Fibroblast of lung (primary cell): ENCODE measurements around the gene TAPT1. TPM values are rescaled to one million over a fixed set of nuclear protein-coding genes. Genes with fewer than 3 reads are reported as not detected.

Experiments
- DNase-seq, 2 donors: peaks; one replicate each; pipeline versions ENCODE4 v3.0.0 to v3.0.0-alpha.2; 2010; ENCODE audit warnings: low read depth in 2 of 2
- H2AFZ ChIP-seq: 2 replicates; pipeline ENCODE4 v1.5.1; 2012; ENCODE audit warnings: low read length, control low read depth, inconsistent platforms
- H3K27ac ChIP-seq: 2 replicates; pipeline ENCODE4 v1.5.1; 2011; ENCODE audit warnings: low read length, control low read depth; ENCODE audit not compliant: insufficient read depth
- H3K27me3 ChIP-seq: 2 replicates; pipeline ENCODE4 v1.5.1; 2011; ENCODE audit warnings: mild to moderate bottlenecking, low read length; ENCODE audit not compliant: control insufficient read depth, insufficient read depth
- H3K36me3 ChIP-seq: 2 replicates; pipeline ENCODE4 v1.5.1; 2011; ENCODE audit warnings: low read length; ENCODE audit not compliant: control insufficient read depth, insufficient read depth
- H3K4me1 ChIP-seq: 2 replicates; pipeline ENCODE4 v1.5.1; 2011; ENCODE audit warnings: low read length; ENCODE audit not compliant: control insufficient read depth, insufficient read depth; ENCODE audit errors: extremely low read depth
- H3K4me2 ChIP-seq: 2 replicates; pipeline ENCODE4 v1.5.1; 2011; ENCODE audit warnings: low read length, control low read depth; ENCODE audit not compliant: insufficient read depth; ENCODE audit errors: extremely low read depth
- H3K4me3 ChIP-seq, 4 experiments: fragments of 200-600 bp in 1 of 4; sonication (generic) in 1 of 4; replicated peaks in 1 of 4; 2 replicates each; pipeline ENCODE4 v1.5.1; 2011 to 2016; ENCODE audit warnings: low read length in 4 of 4, low read depth in 3 of 4, mild to moderate bottlenecking in 3 of 4, control low read depth in 2 of 4, inconsistent platforms in 1 of 4, mixed read lengths in 1 of 4; ENCODE audit not compliant: insufficient read depth in 1 of 4; ENCODE audit errors: control extremely low read depth in 1 of 4
- H3K79me2 ChIP-seq: 2 replicates; pipeline ENCODE4 v1.5.1; 2012; ENCODE audit warnings: mild to moderate bottlenecking, low read length, inconsistent platforms; ENCODE audit not compliant: control insufficient read depth, insufficient read depth
- H3K9ac ChIP-seq: 2 replicates; pipeline ENCODE4 v1.5.1; 2011; ENCODE audit warnings: mild to moderate bottlenecking, low read length, control low read depth; ENCODE audit not compliant: insufficient read depth
- H3K9me3 ChIP-seq: 2 replicates; pipeline ENCODE4 v1.5.1; 2012; ENCODE audit warnings: low read depth, low read length; ENCODE audit not compliant: control insufficient read depth, insufficient read depth
- H4K20me1 ChIP-seq: 2 replicates; pipeline ENCODE4 v1.5.1; 2011; ENCODE audit warnings: low read length; ENCODE audit not compliant: control insufficient read depth, insufficient read depth; ENCODE audit errors: extremely low read depth
- CTCF ChIP-seq, 2 donors: IDR thresholded peaks in 1 of 2; conservative IDR thresholded peaks in 1 of 2; 1 replicate in 1 of 2; 2 replicates in 1 of 2; pipeline ENCODE4 v1.5.1; 2011 to 2012; ENCODE audit warnings: low read length in 2 of 2, control low read depth in 1 of 2, inconsistent platforms in 1 of 2, low read depth in 1 of 2, mild to moderate bottlenecking in 1 of 2
- EZH2 ChIP-seq: IDR thresholded peaks from 2 replicates; pipeline ENCODE4 v1.5.1; 2012; ENCODE audit warnings: low read length, control low read depth, mild to moderate bottlenecking; ENCODE audit errors: missing control alignments
- polyA plus RNA-seq, 2 donors: library from polyadenylated mRNA; depleted of rRNA in 1 of 2; stranded (reverse) in 1 of 2; unstranded in 1 of 2; fragments of >200 nt; gene quantifications; 2 replicates each; pipeline ENCODE4 v1.2.1, GENCODE V29; 2011 to 2012; ENCODE audit warnings: missing spikeins in 1 of 2
- total RNA-seq: library from RNA; depleted of rRNA; stranded (reverse); fragments of >200 nt; gene quantifications from 2 replicates; pipeline ENCODE4 v1.2.1, GENCODE V29; 2014

Gene TAPT1
- total and polyA plus RNA-seq, 2 donors (not counting 1 experiment from before 2014, with no cell fraction given): 18.7 to 20.6 TPM

- no peak for DNase-seq
Measured at GRCh38 chr4:16206301-16206700, 20.0 kb downstream of the TAPT1 start.

GRCh38 chr4:16205298-16206164 lies 20.7 kb downstream of the TAPT1 start:
- H3K4me1 ChIP-seq: no peaks in the 10 kb centered on the region
- no peaks in the 10 kb centered on the region for H3K27me3 ChIP-seq
- no peak overlapping the region for H2AFZ ChIP-seq
- no peaks in the 10 kb centered on the region for H3K9me3 ChIP-seq
- no peak overlapping the region for H3K27ac ChIP-seq
- no peaks in the 10 kb centered on the region for H4K20me1 ChIP-seq
- H3K36me3 ChIP-seq: peaks cover 3% of the 10 kb centered on the region
- H3K4me3 ChIP-seq: no peak overlapping the region
- no peak overlapping the region for H3K4me2 ChIP-seq
- H3K9ac ChIP-seq: no peak overlapping the region
- DNase-seq: no peak
- TF ChIP-seq CTCF (conservative IDR thresholded peaks at IDR 0.05 in 1 of 2, IDR thresholded peaks at IDR 0.05 in 1 of 2; ENCODE audit: low read depth in 1 of 2, low read length in 2 of 2): peak; percentile 15 to 57
- no peak for TF ChIP-seq EZH2
- H3K79me2 ChIP-seq: no peaks in the 10 kb centered on the region

More at GRCh38 chr4:16206301-16206700, 20.0 kb downstream of the TAPT1 start:
- peaks cover 3% of the 10 kb centered on the region for H3K36me3 ChIP-seq
- TF ChIP-seq CTCF (conservative IDR thresholded peaks at IDR 0.05 in 1 of 2, IDR thresholded peaks at IDR 0.05 in 1 of 2; ENCODE audit: low read depth in 1 of 2, low read length in 2 of 2) (no peak), EZH2 (no peak)
- H4K20me1 ChIP-seq: no peaks in the 10 kb centered on the region
- H3K27ac ChIP-seq: no peak overlapping the region
- H3K9ac ChIP-seq: no peak overlapping the region
- H3K79me2 ChIP-seq: no peaks in the 10 kb centered on the region
- no peak overlapping the region for H3K4me2 ChIP-seq
- H3K27me3 ChIP-seq: no peaks in the 10 kb centered on the region
- H2AFZ ChIP-seq: no peak overlapping the region
- no peaks in the 10 kb centered on the region for H3K4me1 ChIP-seq
- H3K4me3 ChIP-seq: no peak overlapping the region
- no peaks in the 10 kb centered on the region for H3K9me3 ChIP-seq

GRCh38 chr4:16204505-16204904 lies 21.8 kb downstream of the TAPT1 start:
- H2AFZ ChIP-seq: no peak overlapping the region
- no peak overlapping the region for H3K4me2 ChIP-seq
- H3K36me3 ChIP-seq: peaks cover 3% of the 10 kb centered on the region
- no peaks in the 10 kb centered on the region for H3K4me1 ChIP-seq
- no peaks in the 10 kb centered on the region for H3K79me2 ChIP-seq
- DNase-seq: no peak
- no peak overlapping the region for H3K9ac ChIP-seq
- no peak overlapping the region for H3K27ac ChIP-seq
- no peaks in the 10 kb centered on the region for H3K9me3 ChIP-seq
- no peak overlapping the region for H3K4me3 ChIP-seq
- no peaks in the 10 kb centered on the region for H4K20me1 ChIP-seq
- no peaks in the 10 kb centered on the region for H3K27me3 ChIP-seq
- no peak for TF ChIP-seq CTCF (conservative IDR thresholded peaks at IDR 0.05 in 1 of 2, IDR thresholded peaks at IDR 0.05 in 1 of 2; ENCODE audit: low read depth in 1 of 2, low read length in 2 of 2)
- no peak for TF ChIP-seq EZH2
